ENCODE measurements around the gene CCDC116. TPM values are rescaled to one million over a fixed set of nuclear protein-coding genes. Genes with fewer than 3 reads are reported as not detected.

The CCDC116 gene
- total RNA-seq, 2 donors from 2014 or later: 0.27 to 3.1 TPM

DNA sequence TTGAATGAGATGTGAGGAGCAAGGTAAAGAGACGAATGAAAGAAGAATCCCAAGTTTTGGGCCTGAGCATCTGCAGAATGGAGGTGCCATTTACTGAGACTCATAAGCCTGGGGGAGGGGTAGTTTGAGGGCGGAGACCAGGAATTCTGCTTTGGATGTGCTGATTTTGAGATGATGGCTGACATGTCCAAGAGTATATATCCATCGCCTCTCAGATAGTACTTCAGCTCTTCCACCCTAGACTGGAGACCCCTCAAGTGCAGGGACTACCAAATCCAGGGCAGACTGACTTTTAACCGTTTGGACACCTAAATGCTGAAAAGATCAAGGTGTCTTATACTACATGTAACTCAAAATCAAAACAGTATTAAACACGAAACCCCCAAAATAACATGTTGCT lies 8.2 kb downstream of the CCDC116 start:
- Histone ChIP-seq H3K27me3 (replicated peaks; ENCODE audit: insufficient read depth) (no peaks in the 10 kb centered on the region), H3K36me3 (no peaks in the 10 kb centered on the region), H3K27ac (no peak overlapping the region), H3K9me3 (no peaks in the 10 kb centered on the region), H3K4me3 (no peak overlapping the region), H3K4me1 (replicated peaks) (no peaks in the 10 kb centered on the region)
- no peak for DNase-seq (ENCODE audit: low spot score)
- TF ChIP-seq, protein P1, sequence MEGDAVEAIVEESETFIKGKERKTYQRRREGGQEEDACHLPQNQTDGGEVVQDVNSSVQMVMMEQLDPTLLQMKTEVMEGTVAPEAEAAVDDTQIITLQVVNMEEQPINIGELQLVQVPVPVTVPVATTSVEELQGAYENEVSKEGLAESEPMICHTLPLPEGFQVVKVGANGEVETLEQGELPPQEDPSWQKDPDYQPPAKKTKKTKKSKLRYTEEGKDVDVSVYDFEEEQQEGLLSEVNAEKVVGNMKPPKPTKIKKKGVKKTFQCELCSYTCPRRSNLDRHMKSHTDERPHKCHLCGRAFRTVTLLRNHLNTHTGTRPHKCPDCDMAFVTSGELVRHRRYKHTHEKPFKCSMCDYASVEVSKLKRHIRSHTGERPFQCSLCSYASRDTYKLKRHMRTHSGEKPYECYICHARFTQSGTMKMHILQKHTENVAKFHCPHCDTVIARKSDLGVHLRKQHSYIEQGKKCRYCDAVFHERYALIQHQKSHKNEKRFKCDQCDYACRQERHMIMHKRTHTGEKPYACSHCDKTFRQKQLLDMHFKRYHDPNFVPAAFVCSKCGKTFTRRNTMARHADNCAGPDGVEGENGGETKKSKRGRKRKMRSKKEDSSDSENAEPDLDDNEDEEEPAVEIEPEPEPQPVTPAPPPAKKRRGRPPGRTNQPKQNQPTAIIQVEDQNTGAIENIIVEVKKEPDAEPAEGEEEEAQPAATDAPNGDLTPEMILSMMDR (IDR thresholded peaks at IDR 0.05): no peak
- no peak for TF ChIP-seq POLR2AphosphoS5 (IDR thresholded peaks at IDR 0.05)
- TF ChIP-seq POLR2A (IDR thresholded peaks at IDR 0.05): no peak
- intact Hi-C loops (cut with DNase I): no loop called here
- WGBS: 85% methylated on average over 5 of the region's 5 CpGs

DNA sequence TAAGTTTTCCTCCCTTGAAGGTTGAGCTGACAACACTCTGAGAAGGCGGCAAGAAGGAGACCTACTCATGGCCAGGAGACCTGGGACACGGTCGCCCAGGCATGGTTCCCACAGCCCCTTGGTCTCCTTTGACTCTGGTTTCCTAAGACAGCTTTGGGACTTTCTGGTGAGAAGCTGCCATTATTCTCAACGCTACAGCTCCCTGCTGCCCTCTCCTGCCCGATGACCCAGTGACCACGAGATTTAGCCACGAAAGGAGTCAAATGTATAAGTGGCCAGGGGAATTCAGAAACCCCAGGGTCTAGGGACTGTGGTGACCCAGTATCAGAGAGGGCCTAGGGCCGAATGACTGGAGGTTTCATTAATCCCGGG lies 8.8 kb downstream of the CCDC116 start:
- H3K4me3 ChIP-seq: peak overlapping the region; percentile 18 to 60
- H3K27me3 ChIP-seq (replicated peaks; ENCODE audit: insufficient read depth): no peaks in the 10 kb centered on the region
- WGBS: 7% methylated on average over 9 of the region's 9 CpGs
- H3K9me3 ChIP-seq: no peaks in the 10 kb centered on the region
- DNase-seq (ENCODE audit: low spot score): no peak
- no peaks in the 10 kb centered on the region for H3K36me3 ChIP-seq
- peak overlapping the region in 1 of 2 donors; percentile 28 for H3K27ac ChIP-seq
- no peaks in the 10 kb centered on the region for H3K4me1 ChIP-seq (replicated peaks)
- intact Hi-C loops (cut with DNase I): no loop called here
- TF ChIP-seq, protein P1 (IDR thresholded peaks at IDR 0.05): peak in 2 of 4 experiments; percentile 30 to 42
- no peak for TF ChIP-seq POLR2A (IDR thresholded peaks at IDR 0.05)

DNA sequence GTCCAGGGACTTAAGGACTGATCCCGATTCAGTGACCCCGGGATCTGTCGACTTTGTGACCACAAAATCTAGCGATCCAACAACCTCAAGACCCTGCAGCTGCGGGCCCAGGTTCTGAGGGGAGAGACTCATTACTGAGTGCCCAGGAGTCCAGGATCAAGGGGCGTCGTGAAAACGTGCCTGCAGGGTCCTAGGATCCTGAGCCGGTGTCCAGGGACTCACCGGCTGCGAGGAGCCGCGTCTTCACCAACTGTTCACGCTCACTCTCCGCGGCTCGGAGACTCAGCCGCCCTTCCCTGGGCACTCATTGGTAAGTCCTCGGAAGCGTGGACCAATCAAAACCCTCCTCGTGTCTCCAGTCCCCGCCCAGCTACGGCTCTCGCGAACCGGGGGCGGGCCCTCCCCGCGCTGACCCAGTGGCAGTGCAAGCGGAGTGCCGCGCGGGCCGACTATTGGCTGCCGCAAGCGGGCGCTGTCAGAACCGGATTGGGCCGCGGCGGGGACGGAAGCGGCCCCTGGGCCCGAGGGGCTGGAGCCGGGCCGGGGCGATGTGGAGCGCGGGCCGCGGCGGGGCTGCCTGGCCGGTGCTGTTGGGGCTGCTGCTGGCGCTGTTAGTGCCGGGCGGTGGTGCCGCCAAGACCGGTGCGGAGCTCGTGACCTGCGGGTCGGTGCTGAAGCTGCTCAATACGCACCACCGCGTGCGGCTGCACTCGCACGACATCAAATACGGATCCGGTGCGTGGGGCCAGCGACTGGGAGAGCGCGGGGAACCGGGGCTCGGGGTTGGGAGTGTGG lies 9.4 kb downstream of the CCDC116 start, which contains the start of gene SDF2L1:
TSS of gene SDF2L1 (plus strand) at position 514 of the 795 bp plus-strand sequence. CDS start at position 549, 35 bp downstream.
- Histone ChIP-seq H3K4me3 (peak within 1 kb of the TSS; percentile 60 to 70), H3K9me3 (no peaks in the 10 kb centered on the region), H3K4me1 (replicated peaks) (no peaks in the 10 kb centered on the region), H3K27me3 (replicated peaks; ENCODE audit: insufficient read depth) (no peaks in the 10 kb centered on the region), H3K36me3 (no peaks in the 10 kb centered on the region), H3K27ac (peak within 1 kb of the TSS in 1 of 2 donors; percentile 28)
- TF ChIP-seq, protein P1 (IDR thresholded peaks at IDR 0.05): peak; percentile 35 to 71 (median 54)
- peak; percentile 60 for TF ChIP-seq POLR2A (IDR thresholded peaks at IDR 0.05)
- TF ChIP-seq POLR2AphosphoS5 (IDR thresholded peaks at IDR 0.05): peak; percentile 94
- under 1% methylated on average over 74 of the region's 76 CpGs for WGBS
- DNase-seq (ENCODE audit: low spot score): peak; percentile 99
- intact Hi-C loops (cut with DNase I): no loop called here

DNA sequence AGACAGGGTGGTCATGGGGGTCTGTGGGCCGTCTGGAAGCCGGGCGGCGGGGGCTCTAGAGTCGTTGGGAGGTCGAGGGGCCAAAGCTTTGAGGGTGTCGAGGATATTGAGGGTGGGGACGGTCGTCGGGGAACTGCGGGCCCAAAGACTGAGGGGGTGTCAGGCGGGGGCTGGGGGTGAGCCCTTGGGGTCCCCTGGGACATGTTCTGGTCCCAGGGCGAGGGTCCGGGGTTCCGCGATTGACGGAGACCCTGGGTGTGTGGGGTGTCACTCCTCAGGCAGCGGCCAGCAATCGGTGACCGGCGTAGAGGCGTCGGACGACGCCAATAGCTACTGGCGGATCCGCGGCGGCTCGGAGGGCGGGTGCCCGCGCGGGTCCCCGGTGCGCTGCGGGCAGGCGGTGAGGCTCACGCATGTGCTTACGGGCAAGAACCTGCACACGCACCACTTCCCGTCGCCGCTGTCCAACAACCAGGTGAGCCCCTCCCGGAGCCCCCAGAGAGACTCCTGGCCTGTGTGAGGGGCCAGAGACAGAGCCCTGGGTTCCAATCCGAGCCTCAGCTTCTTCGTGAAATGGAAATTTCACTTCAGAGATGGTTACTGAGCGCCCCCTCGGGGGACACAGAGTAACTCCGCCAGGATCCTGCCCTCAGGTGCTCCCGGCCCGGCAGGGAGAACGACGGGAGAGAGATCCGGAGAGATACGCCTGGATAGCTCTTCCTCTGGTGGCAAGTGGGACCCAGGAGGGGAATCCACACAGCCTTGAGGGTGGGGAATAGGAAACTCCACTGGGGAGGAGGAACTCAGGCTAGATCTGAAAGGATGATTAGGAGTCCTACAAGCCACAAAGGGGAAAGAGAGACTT lies 10.3 kb downstream of the CCDC116 start:
- TF ChIP-seq, protein P1 (IDR thresholded peaks at IDR 0.05): peak in 2 of 4 experiments; percentile 18 to 52
- TF ChIP-seq POLR2AphosphoS5 (IDR thresholded peaks at IDR 0.05): no peak
- TF ChIP-seq POLR2A (IDR thresholded peaks at IDR 0.05): no peak
- Histone ChIP-seq H3K4me1 (replicated peaks) (no peaks in the 10 kb centered on the region), H3K4me3 (peak overlapping the region; percentile 60 to 70), H3K27me3 (replicated peaks; ENCODE audit: insufficient read depth) (no peaks in the 10 kb centered on the region), H3K9me3 (no peaks in the 10 kb centered on the region), H3K27ac (no peak overlapping the region), H3K36me3 (no peaks in the 10 kb centered on the region)
- 2% methylated on average over 53 of the region's 56 CpGs for WGBS
- intact Hi-C loops (cut with DNase I): no loop called here
- no peak for DNase-seq (ENCODE audit: low spot score)

All from prostate gland (tissue), 2 donors.